Esophagus squamous epithelium (tissue), 4 donors: ENCODE data around the gene REXO5.

Experiments used
- CTCF ChIP-seq, 6 experiments: fragments of 450-650 bp in 4 of 6; fragments of 200-600 bp in 2 of 6; sonication (generic) in 2 of 6; IDR thresholded peaks; one replicate each; pipeline ENCODE4 v1.5.1; 2016 to 2019; ENCODE audit warnings: antibody characterized with exemption in 6 of 6, mild to moderate bottlenecking in 4 of 6, moderate library complexity in 4 of 6
- POLR2A ChIP-seq, 4 donors: fragments of 450-650 bp; IDR thresholded peaks; one replicate each; pipeline ENCODE4 v1.6.1; 2017; ENCODE audit warnings: antibody characterized with exemption in 4 of 4, mild to moderate bottlenecking in 4 of 4, moderate library complexity in 3 of 4

- TF ChIP-seq POLR2A (IDR thresholded peaks at IDR 0.05), result no peak
- TF ChIP-seq CTCF (IDR thresholded peaks at IDR 0.05), result no peak
Observed at GRCh38 chr16:20853143-20853542, 46.8 kb downstream of the REXO5 start.
